NCI-H2107 treated with DMSO at 0.1 percent for 48 hours (cell line): ENCODE measurements around the gene FOXA1.

Source experiments
- DNase-seq: peaks from one replicate; lab custom pipeline; 2025; ENCODE audit not compliant: unreplicated experiment; lab: John Stamatoyannopoulos, UW

The FOXA1 gene

DNA sequence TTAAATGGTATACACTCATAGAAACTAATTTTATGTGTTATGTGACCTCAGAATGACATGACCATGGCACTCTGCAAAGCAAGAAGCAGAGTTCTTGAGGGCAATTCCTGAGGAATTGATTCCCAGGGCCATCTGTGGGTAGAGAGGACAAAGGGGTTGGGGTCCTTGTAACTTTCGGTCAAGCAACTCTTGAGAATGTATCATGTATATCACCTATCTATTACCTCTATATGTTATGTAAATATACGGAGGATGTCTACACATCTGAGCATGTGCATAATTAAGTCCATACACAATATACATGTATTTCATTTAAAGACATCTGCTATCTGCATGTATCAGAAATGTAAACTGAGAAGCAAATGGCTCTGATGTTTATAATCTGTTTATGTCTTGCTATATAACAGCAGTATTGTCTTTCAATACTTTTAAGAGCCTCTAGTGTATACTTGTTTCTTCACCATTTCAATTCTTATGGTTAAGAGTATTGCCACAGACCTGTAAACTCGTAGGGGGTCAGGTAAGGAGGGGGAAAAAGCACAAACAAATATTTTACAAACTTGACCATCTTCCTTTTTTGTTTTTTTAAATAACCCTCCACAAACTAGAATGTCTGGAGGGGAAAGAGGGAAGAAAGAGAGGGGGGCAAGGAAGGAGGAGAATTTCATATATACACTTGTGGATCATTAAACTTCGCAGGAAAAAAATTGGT lies 4.5 kb downstream of the FOXA1 start:
- DNase-seq: no peak

DNA sequence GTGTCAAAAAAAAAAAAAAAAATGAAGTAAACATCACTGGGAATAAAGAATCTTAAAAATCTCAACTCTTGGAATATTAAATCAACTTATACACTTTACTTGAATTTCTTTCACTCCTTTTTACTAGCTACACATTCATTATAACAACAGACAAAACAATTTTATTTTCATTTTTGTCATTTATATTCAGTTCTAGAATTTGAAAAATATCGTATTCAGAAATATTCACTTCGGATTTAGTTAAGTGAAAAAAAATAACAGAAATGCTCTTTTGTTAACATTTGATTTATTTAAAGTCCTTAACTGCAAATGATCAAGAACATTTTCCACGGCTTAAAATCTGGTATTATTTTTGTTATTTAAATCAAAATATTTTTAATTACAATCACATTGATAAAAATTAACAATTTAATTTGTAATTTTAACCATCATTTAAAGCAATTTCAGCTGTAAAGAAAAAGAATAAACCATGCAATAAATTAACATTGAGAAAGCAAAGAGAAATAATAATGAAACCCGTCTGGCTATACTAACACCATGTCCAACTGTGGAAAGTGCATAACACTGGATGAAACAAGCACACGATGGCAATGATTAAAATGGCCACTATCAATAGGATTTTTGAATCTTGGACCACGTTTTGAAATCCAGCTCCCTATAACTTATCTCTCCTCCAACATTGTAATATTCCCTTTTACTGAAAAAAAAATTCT lies 5.2 kb downstream of the FOXA1 start:
- no peak for DNase-seq

DNA sequence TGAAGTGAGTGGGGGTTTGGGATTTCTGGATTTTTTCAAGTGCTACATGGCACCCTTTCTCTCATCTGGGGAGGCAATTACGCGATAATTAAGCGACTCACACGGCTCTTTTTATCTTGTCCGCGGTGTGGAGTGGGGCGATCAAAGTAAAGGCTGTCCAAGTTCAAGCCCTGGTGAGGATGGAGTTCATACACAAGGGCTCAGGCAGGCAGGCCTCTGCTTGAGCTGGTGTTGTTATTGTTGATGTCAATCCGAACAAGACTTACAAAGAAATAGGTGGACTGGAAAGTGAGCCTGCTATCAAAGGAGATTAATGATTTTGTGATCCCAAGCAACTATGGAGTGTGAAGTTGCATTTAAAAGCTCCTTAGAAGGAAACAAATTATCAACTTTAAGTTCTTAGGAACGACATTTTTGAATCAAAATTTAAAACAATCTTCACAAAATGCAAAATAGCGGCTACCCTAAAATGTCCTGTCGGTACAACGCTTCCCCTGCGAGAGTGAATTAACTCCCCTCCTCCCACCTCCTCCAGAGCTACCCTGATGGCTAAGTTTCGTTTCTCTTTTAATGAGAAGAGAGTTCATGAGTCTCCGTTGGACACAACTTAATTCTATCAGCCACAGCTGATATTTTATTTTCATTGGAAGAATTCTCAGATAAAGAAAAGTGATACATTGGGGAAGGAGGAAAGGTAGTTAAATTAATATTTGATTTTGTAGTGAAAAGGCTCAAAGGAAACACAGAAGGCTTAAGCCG lies 5.9 kb downstream of the FOXA1 start:
- no peak for DNase-seq

DNA sequence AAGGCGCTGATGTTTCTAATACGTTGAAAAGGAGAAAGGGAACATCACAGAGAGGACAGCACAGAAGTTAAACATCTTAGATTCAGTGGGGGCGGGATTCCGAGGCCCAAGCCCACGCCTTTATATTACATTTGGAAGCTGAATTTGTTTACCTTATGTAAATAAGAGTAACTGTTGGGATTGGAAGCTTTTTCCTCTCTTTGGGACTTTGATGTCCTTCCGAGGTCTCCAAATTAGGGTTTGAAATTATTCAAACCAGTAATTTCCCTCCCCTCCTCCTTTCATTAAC lies 6.4 kb downstream of the FOXA1 start:
- no peak for DNase-seq

- DNase-seq: no peak
Observed at GRCh38 chr14:37587881-37588666, 7.0 kb downstream of the FOXA1 start.

DNA sequence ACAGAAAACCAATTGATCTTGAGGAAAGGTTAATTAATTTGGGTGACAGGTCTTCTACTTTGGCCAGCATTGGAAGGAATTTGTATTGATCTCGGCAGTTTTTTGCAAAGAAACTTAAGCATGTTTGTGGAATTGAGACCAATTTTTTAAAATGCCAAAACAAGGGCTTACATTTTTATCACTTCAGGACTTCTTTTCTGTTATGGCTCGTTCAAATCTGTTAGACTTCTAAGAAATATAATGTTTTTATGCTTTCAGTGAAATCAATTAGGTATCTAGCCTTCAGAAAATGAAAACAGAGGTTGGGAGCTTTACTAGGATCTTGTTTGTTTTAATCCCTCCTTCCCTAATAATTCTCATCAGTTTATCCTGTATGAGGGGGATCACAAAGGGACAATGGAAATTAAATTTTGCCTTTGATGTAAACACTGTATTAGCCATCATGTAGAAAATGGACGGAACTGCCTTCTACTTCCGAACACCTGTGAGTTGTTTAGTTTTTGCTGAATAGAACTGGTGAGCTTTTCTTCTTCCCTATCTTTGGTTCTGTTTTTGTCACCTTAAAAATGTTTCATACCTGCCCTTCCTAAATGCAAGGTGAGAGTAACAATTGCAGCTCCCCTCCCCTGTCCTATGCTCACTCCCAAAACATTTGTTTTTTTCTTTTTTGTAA lies 7.8 kb downstream of the FOXA1 start:
- DNase-seq: no peak

DNA sequence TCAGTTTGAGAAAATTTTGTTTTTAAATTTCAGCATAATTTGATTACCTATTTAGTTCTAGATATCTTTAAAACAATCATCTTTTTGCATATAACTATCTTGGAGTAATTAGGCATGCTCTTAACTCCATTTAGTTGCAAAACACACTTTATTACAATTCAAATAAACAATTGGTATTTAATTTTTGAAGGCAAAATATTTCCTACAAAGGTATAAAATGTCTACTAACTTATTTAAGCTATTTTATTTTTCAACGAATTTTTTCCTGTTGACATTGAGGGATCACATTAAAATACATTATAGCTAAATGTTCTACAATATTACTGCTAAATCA lies 8.3 kb downstream of the FOXA1 start:
- DNase-seq: no peak

DNA sequence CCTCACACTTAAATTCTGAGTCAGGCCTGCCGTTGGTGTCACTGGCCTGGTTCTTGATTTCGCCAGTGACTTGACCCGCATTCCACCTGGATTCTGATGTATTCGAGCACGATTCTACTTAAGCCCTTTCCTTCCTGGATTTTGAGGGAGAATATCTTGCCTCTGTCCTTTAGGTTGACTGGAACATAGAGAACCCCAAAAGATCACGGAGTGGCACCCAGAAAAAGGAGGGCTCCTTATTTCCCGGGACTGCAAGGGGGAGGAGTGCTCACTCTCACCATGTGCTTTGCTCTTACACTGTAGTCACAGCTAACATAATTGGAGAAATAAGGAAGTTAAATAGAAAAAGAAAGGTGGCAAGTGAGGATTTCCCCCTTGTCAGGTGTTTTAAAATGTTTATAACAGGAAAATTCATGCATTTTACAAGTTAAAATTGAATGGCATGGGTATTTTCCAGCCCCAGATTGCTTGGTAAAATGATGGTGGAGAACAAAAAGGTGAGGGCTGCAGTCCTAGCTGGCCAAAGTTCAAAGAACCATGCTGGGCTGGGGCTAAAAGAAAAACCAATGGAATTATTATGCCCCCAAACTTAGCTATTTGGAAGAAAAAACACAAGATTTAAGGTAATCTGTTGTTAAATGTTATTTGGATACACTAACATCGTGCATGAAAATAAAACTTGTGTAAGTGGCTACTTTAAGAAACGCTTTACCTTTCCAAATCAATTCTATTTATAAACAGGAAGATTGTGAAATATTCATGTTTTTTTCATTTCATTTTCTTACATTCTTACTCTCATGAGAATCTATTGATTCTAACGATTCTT lies 8.9 kb downstream of the FOXA1 start:
- no peak for DNase-seq

- DNase-seq: no peak
Observed at GRCh38 chr14:37585101-37585511, 9.9 kb downstream of the FOXA1 start.

DNA sequence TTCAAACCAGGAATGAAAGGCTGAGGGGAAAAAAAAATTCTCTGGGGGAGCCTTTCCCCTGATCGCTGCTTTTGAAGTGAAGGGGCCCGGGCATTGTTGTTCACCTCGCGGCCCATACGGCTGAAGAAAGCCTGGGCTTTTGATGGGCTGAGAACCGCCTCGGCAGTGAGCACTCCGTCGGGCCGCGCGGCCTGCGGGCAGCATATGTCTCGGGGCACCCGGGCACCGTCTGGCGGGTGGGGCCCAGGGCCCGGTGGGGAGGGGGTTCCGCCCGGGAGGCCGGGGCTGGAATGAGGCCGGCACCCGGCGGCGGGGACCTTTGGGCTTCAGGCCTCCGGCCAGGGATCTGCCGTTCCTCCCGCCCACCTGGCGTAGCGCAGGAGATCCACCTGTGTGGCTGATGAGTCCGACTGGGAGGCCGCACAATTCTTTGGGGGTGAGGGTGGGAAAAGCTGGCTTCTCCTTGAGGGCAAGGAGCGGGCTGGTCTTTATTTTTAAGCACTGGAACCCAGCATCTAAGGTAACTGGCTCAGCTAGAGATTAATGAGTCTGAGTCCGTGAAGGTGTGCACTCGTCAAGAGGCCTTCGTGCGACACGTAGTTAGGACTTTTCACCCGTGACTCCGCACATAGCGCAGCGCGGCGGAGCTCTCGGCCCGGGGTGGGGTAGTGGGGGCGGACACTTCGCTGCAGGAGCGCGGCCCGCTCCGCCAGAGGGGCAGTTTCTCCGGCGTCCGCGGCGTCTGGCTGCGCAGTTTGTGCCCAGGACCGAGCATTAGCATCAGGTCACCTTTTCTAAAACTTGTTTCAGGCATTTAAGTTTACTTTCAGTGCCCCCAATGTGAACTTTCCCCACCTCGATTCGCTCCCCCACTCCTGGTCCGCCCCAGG lies 10.6 kb downstream of the FOXA1 start:
- DNase-seq: no peak

- DNase-seq: no peak
Observed at GRCh38 chr14:37583358-37584210, 11.5 kb downstream of the FOXA1 start.

- no peak for DNase-seq
Observed at GRCh38 chr14:37580146-37580545, 14.9 kb downstream of the FOXA1 start.

DNA sequence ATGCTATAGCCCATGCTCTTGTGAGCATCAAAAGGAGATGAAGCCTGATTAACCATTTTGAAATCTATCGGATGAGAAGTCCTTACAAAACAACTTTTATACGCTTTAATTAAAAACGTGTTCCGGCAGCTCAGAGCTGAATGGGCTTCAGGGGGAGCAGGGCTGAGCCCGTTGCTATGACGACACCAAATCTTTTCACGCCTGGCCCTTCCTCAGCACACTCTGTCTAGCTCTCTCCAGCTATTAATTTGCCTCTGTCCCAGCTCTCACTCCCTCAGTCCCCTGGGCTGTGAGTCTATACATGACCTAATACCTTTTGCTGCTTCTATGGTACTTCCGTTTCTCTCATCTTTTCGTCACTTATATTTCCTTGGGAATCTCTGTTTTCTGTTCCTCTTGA lies 15.8 kb downstream of the FOXA1 start:
- no peak for DNase-seq

DNA sequence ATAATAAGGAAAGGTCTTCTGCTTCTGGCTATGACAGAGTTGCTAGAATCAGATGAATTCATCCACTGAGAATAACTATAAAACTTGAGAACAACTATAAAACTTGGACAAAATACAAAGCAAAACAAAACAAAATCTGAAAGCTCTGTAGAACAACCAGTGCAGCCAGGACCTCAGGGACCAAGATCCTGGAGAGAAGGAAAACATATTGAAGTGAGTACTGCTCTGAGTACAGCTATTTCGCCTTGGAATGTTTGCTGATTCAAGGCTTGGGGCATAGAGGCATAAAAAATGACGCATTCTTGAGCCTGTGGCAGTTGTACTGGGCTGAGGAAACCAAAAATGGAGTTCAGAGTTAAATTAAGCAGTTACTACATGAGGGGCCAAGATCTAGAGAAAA lies 21.7 kb downstream of the FOXA1 start:
- no peak for DNase-seq

GRCh38 chr14:37571391-37571790 lies 23.7 kb downstream of the FOXA1 start:
- no peak for DNase-seq

GRCh38 chr14:37569729-37570128 lies 25.3 kb downstream of the FOXA1 start:
- no peak for DNase-seq

DNA sequence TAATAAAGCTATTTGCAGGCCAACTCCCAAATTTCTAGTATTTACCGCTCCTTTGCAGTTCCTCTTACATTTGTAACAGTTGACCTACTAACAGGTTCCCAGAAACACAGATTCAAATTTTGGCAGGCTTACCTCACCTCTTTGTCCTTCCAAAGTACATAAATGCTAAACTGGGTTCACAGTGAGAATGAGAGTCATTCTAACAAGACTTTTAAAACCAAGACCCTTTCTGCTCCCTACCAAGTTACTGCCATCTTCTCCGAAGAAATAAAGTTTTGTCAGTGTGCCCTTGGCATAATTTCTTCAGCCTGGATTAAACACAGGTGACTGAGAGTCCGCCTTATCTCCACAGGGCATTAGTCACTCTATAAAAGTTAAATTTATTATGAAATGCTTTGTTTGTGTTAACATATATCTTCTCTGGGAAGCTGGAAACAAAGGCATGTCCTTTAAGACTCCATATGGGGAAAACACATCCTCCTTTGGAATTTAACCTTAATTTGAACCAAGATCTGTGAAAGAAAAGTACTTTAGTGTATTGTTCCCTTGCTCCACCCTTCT lies 28.2 kb downstream of the FOXA1 start:
- DNase-seq: no peak

DNA sequence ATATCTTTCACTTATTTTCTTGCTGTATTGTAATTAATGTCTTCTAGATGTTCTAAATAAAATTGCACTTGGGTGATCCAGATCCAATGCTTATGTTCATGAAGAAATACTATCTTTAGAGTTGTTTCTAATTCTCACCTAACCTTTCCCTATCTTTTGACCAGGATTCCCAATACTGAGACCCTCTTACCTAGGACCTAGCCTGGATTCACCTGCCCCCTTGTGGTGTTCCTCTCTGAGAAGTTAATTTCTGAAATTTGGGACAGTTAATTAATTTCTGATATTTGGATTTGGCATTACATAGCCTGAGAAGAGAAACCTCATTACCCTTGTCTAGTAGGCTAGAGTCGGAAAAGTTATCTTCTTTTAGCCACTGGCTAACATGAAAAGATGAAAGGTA lies 29.5 kb downstream of the FOXA1 start:
- no peak for DNase-seq
